HepG2 (cell line): Measurements from ENCODE around the gene LHX1. TPM values are rescaled to one million over a fixed set of nuclear protein-coding genes. Genes with fewer than 3 reads are reported as not detected.

Experiments
- AGO1 ChIP-seq: fragments of 200-400 bp; formaldehyde crosslinking; IDR thresholded peaks from 2 replicates; pipeline ENCODE4 v1.6.1; 2017; ENCODE audit warnings: mild to moderate bottlenecking, low read depth, low read length, moderate library complexity; ENCODE audit not compliant: poor library complexity, severe bottlenecking
- CBX2 ChIP-seq, 2 experiments: fragments of 200-600 bp in 1 of 2; sonication (generic); formaldehyde crosslinking in 1 of 2; IDR thresholded peaks; 2 replicates each; pipeline versions ENCODE4 v1.7.0 to v1.8.1; 2018 to 2022; ENCODE audit warnings: low read depth in 2 of 2, low read length in 1 of 2, mild to moderate bottlenecking in 1 of 2, missing genetic modification reagents in 1 of 2
- EP300 ChIP-seq, 3 experiments: sonication (generic) in 1 of 3; formaldehyde crosslinking in 1 of 3; IDR thresholded peaks; 2 replicates each; pipeline versions ENCODE4 v1.5.1 to v1.6.1; 2011 to 2020; ENCODE audit warnings: low read depth in 2 of 3, low read length in 2 of 3, borderline replicate concordance in 1 of 3, improper control_type of control experiment in 1 of 3, mild to moderate bottlenecking in 1 of 3, missing genetic modification reagents in 1 of 3, moderate library complexity in 1 of 3
- EZH2 ChIP-seq: conservative IDR thresholded peaks from 2 replicates; pipeline ENCODE4 v1.6.1; 2012; ENCODE audit warnings: mild to moderate bottlenecking, low read depth, low read length, moderate library complexity
- FOSL2 ChIP-seq: sonication (generic); formaldehyde crosslinking; IDR thresholded peaks from 2 replicates; pipeline ENCODE4 v1.4.0; 2020; ENCODE audit warnings: missing genetic modification reagents
- HNRNPL ChIP-seq: fragments of 200-400 bp; formaldehyde crosslinking; IDR thresholded peaks from 2 replicates; pipeline ENCODE4 v1.6.1; 2017; ENCODE audit warnings: mild to moderate bottlenecking, low read depth, low read length
- KDM5A ChIP-seq: fragments of 200-600 bp; sonication (generic); IDR thresholded peaks from 2 replicates; pipeline ENCODE4 v1.7.0; 2018; ENCODE audit warnings: antibody characterized with exemption, mild to moderate bottlenecking, low read length, borderline replicate concordance
- PAF1 ChIP-seq: IDR thresholded peaks from 2 replicates; pipeline ENCODE4 v1.6.1; 2016; ENCODE audit warnings: missing genetic modification reagents, missing compliant biosample characterization
- SMC3 ChIP-seq: IDR thresholded peaks from 2 replicates; pipeline ENCODE4 v1.6.1; 2011; ENCODE audit warnings: low read length, improper control_type of control experiment
- SRSF1 ChIP-seq: fragments of 200-400 bp; formaldehyde crosslinking; optimal IDR thresholded peaks from 2 replicates; pipeline ENCODE3; 2017; ENCODE audit warnings: mild to moderate bottlenecking, low read depth, low read length, moderate library complexity
- ZBTB21 ChIP-seq: sonication (generic); formaldehyde crosslinking; IDR thresholded peaks from 2 replicates; pipeline ENCODE4 v1.4.0; 2020; ENCODE audit warnings: missing genetic modification reagents
- ZNF20 ChIP-seq: sonication (generic); formaldehyde crosslinking; IDR thresholded peaks from 2 replicates; pipeline ENCODE4 v1.4.0; 2020; ENCODE audit warnings: mild to moderate bottlenecking, moderate library complexity, missing genetic modification reagents
- ZNF260 ChIP-seq: sonication (generic); formaldehyde crosslinking; IDR thresholded peaks from 2 replicates; pipeline ENCODE4 v1.4.0; 2020; ENCODE audit warnings: missing genetic modification reagents, low read depth, mild to moderate bottlenecking, borderline replicate concordance
- ZNF274 ChIP-seq: sonication (generic); formaldehyde crosslinking; IDR thresholded peaks from 2 replicates; pipeline ENCODE4 v1.5.1; 2020; ENCODE audit warnings: mild to moderate bottlenecking, missing genetic modification reagents
- ZNF329 ChIP-seq: sonication (generic); formaldehyde crosslinking; IDR thresholded peaks from 2 replicates; pipeline ENCODE4 v1.9.0; 2021; ENCODE audit warnings: low read depth, mild to moderate bottlenecking, missing genetic modification reagents
- ZNF503 ChIP-seq: sonication (generic); formaldehyde crosslinking; IDR thresholded peaks from 2 replicates; pipeline ENCODE4 v1.4.0; 2020; ENCODE audit warnings: missing genetic modification reagents
- ZNF557 ChIP-seq: sonication (generic); formaldehyde crosslinking; IDR thresholded peaks from 2 replicates; pipeline ENCODE4 v1.4.0; 2020; ENCODE audit warnings: missing genetic modification reagents
- ZNF558 ChIP-seq: sonication (generic); formaldehyde crosslinking; IDR thresholded peaks from 2 replicates; pipeline ENCODE4 v1.9.0; 2022; ENCODE audit warnings: mild to moderate bottlenecking, missing genetic modification reagents, borderline replicate concordance
- ZNF800 ChIP-seq: sonication (generic); formaldehyde crosslinking; IDR thresholded peaks from 2 replicates; pipeline ENCODE4 v1.4.0; 2020; ENCODE audit warnings: missing genetic modification reagents
- polyA plus RNA-seq, 8 experiments: library from polyadenylated mRNA; depleted of rRNA in 3 of 8; stranded (reverse) in 7 of 8; unstranded in 1 of 8; fragments of >200 nt; fragmentation: Illumina TruSeq in 4 of 8; extraction: Trizol in 4 of 8; gene quantifications; 2 replicates each; pipeline versions ENCODE4 v1.2.1 to v1.2.3, GENCODE V29; 2011 to 2016; ENCODE audit warnings: low read depth in 4 of 8, missing spikeins in 1 of 8, mixed read lengths in 1 of 8; ENCODE audit not compliant: insufficient read depth in 1 of 8
- total RNA-seq, 5 experiments: library from RNA; depleted of rRNA; stranded (reverse); fragments of >200 nt; fragmentation: Illumina TruSeq; extraction: Trizol; gene quantifications; 2 replicates each; pipeline ENCODE4 v1.2.3, GENCODE V29; 2016; ENCODE audit warnings: low read depth in 1 of 5
- TF ChIP-seq, protein P1 (sequence below): sonication (generic); formaldehyde crosslinking; conservative IDR thresholded peaks from 2 replicates; pipeline ENCODE4 v1.8.0; 2022; ENCODE audit warnings: missing genetic modification reagents

The LHX1 gene
- total and polyA plus RNA-seq, 2 of the 13 experiments (the other 11 are each of a cell fraction or from before 2014, with no cell fraction given), result not detected

DNA sequence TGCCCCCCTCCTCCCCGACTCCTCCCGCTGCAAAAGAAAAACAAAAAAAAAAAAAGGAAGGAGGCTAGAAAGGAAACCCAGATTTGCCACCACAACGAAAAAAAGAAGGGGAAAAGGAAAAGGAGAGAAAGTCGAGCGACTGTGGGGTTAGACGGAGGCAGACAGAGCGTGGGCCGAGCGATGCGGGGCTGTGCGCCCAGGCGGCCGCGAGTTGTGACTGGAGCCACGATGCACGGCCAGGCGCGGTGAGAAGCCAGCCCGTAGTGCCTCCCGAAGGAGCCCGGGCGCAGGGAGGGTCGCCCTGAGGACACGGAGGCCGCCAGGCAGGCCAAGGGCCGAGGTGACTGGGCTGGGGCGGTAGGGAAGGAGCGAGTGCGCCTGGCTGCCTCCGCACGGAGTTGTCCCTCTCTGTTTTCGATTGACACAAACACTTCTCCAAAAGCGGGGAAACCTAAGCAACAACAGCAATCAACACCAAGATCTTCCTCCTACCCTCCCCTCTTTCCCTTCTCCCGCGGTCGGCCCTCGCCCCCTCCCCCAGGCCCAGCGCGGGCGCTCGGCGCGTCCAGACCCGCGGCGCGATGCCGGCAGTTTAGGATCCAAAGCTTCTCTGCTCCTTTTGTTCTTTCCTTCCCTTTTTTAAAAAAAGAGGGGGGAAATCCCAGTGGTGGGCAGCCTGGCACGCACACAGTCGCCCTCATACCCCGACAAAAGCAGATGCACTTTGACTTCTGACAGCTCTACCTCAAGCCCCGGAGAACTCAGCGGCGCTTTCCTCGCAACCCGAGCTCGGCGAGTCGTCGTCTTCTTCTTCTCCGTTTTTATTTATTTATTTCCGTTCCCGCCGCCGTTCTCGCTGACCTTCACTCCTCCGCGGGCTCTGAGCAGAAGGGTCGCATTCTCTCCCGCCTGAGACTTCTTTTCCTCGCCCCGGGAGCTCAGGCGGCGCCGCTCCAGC lies at the start of gene LHX1 (continued):
- TF ChIP-seq, protein P1, sequence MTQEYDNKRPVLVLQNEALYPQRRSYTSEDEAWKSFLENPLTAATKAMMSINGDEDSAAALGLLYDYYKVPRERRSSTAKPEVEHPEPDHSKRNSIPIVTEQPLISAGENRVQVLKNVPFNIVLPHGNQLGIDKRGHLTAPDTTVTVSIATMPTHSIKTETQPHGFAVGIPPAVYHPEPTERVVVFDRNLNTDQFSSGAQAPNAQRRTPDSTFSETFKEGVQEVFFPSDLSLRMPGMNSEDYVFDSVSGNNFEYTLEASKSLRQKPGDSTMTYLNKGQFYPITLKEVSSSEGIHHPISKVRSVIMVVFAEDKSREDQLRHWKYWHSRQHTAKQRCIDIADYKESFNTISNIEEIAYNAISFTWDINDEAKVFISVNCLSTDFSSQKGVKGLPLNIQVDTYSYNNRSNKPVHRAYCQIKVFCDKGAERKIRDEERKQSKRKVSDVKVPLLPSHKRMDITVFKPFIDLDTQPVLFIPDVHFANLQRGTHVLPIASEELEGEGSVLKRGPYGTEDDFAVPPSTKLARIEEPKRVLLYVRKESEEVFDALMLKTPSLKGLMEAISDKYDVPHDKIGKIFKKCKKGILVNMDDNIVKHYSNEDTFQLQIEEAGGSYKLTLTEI (CRISPR knock-in tag), result no peak
- TF ChIP-seq ZNF503 (CRISPR knock-in tag), result no peak
- no peak for TF ChIP-seq ZNF260 (CRISPR knock-in tag)
- no peak for TF ChIP-seq ZNF557 (CRISPR knock-in tag)
- TF ChIP-seq ZNF329 (CRISPR knock-in tag), result no peak
- TF ChIP-seq ZNF20, result no peak
- peak; percentile 90 for TF ChIP-seq CBX2 (IDR thresholded peaks at IDR 0.05; ENCODE audit: low read depth, low read length)
- TF ChIP-seq CBX2 (CRISPR knock-in tag; IDR thresholded peaks at IDR 0.05; ENCODE audit: low read depth), result no peak
- TF ChIP-seq PAF1, result no peak
- no peak for TF ChIP-seq SMC3
- no peak for TF ChIP-seq KDM5A
- TF ChIP-seq SRSF1, result no peak
- no peak for TF ChIP-seq ZBTB21 (CRISPR knock-in tag)
- no peak for TF ChIP-seq ZNF558 (CRISPR knock-in tag)
- no peak for TF ChIP-seq EP300 (IDR thresholded peaks at IDR 0.05; ENCODE audit: low read depth in 2 of 2, low read length in 2 of 2)
- TF ChIP-seq EP300 (CRISPR knock-in tag; IDR thresholded peaks at IDR 0.05; ENCODE audit: borderline replicate concordance), result no peak
- 0 out of 2 replicates have a peak, but pooled peaks have one; percentile 16 for TF ChIP-seq HNRNPL
- TF ChIP-seq EZH2, result peak; percentile 33
- TF ChIP-seq FOSL2, result no peak
- no peak; the same call in 1 of the 2 replicates for TF ChIP-seq ZNF800 (CRISPR knock-in tag)
- TF ChIP-seq AGO1, result peak; percentile 31
- TF ChIP-seq ZNF274 (CRISPR knock-in tag), result no peak
- TF ChIP-seq, all 625 proteins: peak for 7
